ENCODE results near the gene PYDC2. TPM values are rescaled to one million over a fixed set of nuclear protein-coding genes. Genes with fewer than 3 reads are reported as not detected.

Gene PYDC2
- total and polyA plus RNA-seq, 2 donors (not counting 1 experiment from before 2014, with no cell fraction given): not detected

- no peaks in the 10 kb centered on the region for H3K4me1 ChIP-seq (ENCODE audit: control insufficient read depth, extremely low read depth, insufficient read depth, low read length)
- no peak overlapping the region for H3K4me3 ChIP-seq (replicated peaks in 1 of 4; ENCODE audit: control extremely low read depth in 1 of 4, insufficient read depth in 1 of 4, low read depth in 3 of 4, low read length in 4 of 4)
- H2AFZ ChIP-seq (ENCODE audit: low read length): no peak overlapping the region
- H3K79me2 ChIP-seq (ENCODE audit: control insufficient read depth, insufficient read depth, low read length): no peaks in the 10 kb centered on the region
- H3K9ac ChIP-seq (ENCODE audit: insufficient read depth, low read length): no peak overlapping the region
- no peaks in the 10 kb centered on the region for H3K9me3 ChIP-seq (ENCODE audit: control insufficient read depth, insufficient read depth, low read depth, low read length)
- no peak overlapping the region for H3K4me2 ChIP-seq (ENCODE audit: extremely low read depth, insufficient read depth, low read length)
- no peaks in the 10 kb centered on the region for H3K36me3 ChIP-seq (ENCODE audit: control insufficient read depth, insufficient read depth, low read length)
- no peaks in the 10 kb centered on the region for H3K27me3 ChIP-seq (ENCODE audit: control insufficient read depth, insufficient read depth, low read length)
- no peak overlapping the region for H3K27ac ChIP-seq (ENCODE audit: insufficient read depth, low read length)
- DNase-seq (ENCODE audit: low read depth in 2 of 2): no peak
- H4K20me1 ChIP-seq (ENCODE audit: control insufficient read depth, extremely low read depth, insufficient read depth, low read length): no peaks in the 10 kb centered on the region
- TF ChIP-seq EZH2 (IDR thresholded peaks at IDR 0.05; ENCODE audit: low read length, missing control alignments) (no peak), CTCF (conservative IDR thresholded peaks at IDR 0.05 in 1 of 2, IDR thresholded peaks at IDR 0.05 in 1 of 2; ENCODE audit: low read depth in 1 of 2, low read length in 2 of 2) (no peak)
Measured at GRCh38 chr3:191484461-191484860, 23.5 kb downstream of the PYDC2 start.

- TF ChIP-seq EZH2 (IDR thresholded peaks at IDR 0.05; ENCODE audit: low read length, missing control alignments) (no peak), CTCF (conservative IDR thresholded peaks at IDR 0.05 in 1 of 2, IDR thresholded peaks at IDR 0.05 in 1 of 2; ENCODE audit: low read depth in 1 of 2, low read length in 2 of 2) (no peak)
- peak in 1 of 2 donors; percentile 65 for DNase-seq (ENCODE audit: low read depth in 2 of 2)
- Histone ChIP-seq H3K79me2 (ENCODE audit: control insufficient read depth, insufficient read depth, low read length) (no peaks in the 10 kb centered on the region), H4K20me1 (ENCODE audit: control insufficient read depth, extremely low read depth, insufficient read depth, low read length) (no peaks in the 10 kb centered on the region), H3K4me1 (ENCODE audit: control insufficient read depth, extremely low read depth, insufficient read depth, low read length) (no peaks in the 10 kb centered on the region), H3K4me3 (replicated peaks in 1 of 4; ENCODE audit: control extremely low read depth in 1 of 4, insufficient read depth in 1 of 4, low read depth in 3 of 4, low read length in 4 of 4) (no peak overlapping the region), H3K36me3 (ENCODE audit: control insufficient read depth, insufficient read depth, low read length) (no peaks in the 10 kb centered on the region), H3K27me3 (ENCODE audit: control insufficient read depth, insufficient read depth, low read length) (no peaks in the 10 kb centered on the region), H3K27ac (ENCODE audit: insufficient read depth, low read length) (no peak overlapping the region), H3K4me2 (ENCODE audit: extremely low read depth, insufficient read depth, low read length) (no peak overlapping the region), H3K9ac (ENCODE audit: insufficient read depth, low read length) (no peak overlapping the region), H2AFZ (ENCODE audit: low read length) (no peak overlapping the region), H3K9me3 (ENCODE audit: control insufficient read depth, insufficient read depth, low read depth, low read length) (no peaks in the 10 kb centered on the region)
Measured at GRCh38 chr3:191492601-191493000, 31.6 kb downstream of the PYDC2 start.

GRCh38 chr3:191493336-191493735 is 32.4 kb downstream of the PYDC2 start:
- TF ChIP-seq CTCF (conservative IDR thresholded peaks at IDR 0.05 in 1 of 2, IDR thresholded peaks at IDR 0.05 in 1 of 2; ENCODE audit: low read depth in 1 of 2, low read length in 2 of 2) (no peak), EZH2 (IDR thresholded peaks at IDR 0.05; ENCODE audit: low read length, missing control alignments) (no peak)

More at GRCh38 chr3:191493336-191493735, 32.4 kb downstream of the PYDC2 start:
- Histone ChIP-seq H4K20me1 (ENCODE audit: control insufficient read depth, extremely low read depth, insufficient read depth, low read length) (no peaks in the 10 kb centered on the region), H3K4me3 (replicated peaks in 1 of 4; ENCODE audit: control extremely low read depth in 1 of 4, insufficient read depth in 1 of 4, low read depth in 3 of 4, low read length in 4 of 4) (no peak overlapping the region), H3K9ac (ENCODE audit: insufficient read depth, low read length) (no peak overlapping the region), H3K36me3 (ENCODE audit: control insufficient read depth, insufficient read depth, low read length) (no peaks in the 10 kb centered on the region), H3K4me2 (ENCODE audit: extremely low read depth, insufficient read depth, low read length) (no peak overlapping the region), H3K27me3 (ENCODE audit: control insufficient read depth, insufficient read depth, low read length) (no peaks in the 10 kb centered on the region), H3K79me2 (ENCODE audit: control insufficient read depth, insufficient read depth, low read length) (no peaks in the 10 kb centered on the region), H3K4me1 (ENCODE audit: control insufficient read depth, extremely low read depth, insufficient read depth, low read length) (no peaks in the 10 kb centered on the region), H3K9me3 (ENCODE audit: control insufficient read depth, insufficient read depth, low read depth, low read length) (no peaks in the 10 kb centered on the region), H2AFZ (ENCODE audit: low read length) (no peak overlapping the region), H3K27ac (ENCODE audit: insufficient read depth, low read length) (no peak overlapping the region)
- no peak for DNase-seq (ENCODE audit: low read depth in 2 of 2)
